Upper lobe of left lung (tissue), 6 donors: ENCODE results near the gene SLC9C1. TPM values are rescaled to one million over a fixed set of nuclear protein-coding genes. Genes with fewer than 3 reads are reported as not detected.

Experiments
- ATAC-seq, 2 donors: fragments of 200-7000 bp; cut with Tn5 transposase; one replicate each; pipeline ENCODE4 v1.9.1; 2022; ENCODE audit warnings: mild to moderate bottlenecking in 2 of 2, moderate library complexity in 2 of 2; ENCODE audit not compliant: low FRiP score in 2 of 2
- DNase-seq, 2 donors: peaks; one replicate each; pipeline ENCODE4 v3.0.0-alpha.2; 2019 to 2020
- H3K27ac ChIP-seq, 4 donors: fragments of 200-600 bp; sonication (generic); one replicate each; pipeline ENCODE4 v1.5.1; 2016 to 2019
- H3K27me3 ChIP-seq, 4 donors: fragments of 200-600 bp; sonication (generic); one replicate each; pipeline ENCODE4 v1.5.1; 2017 to 2019
- H3K36me3 ChIP-seq, 4 donors: fragments of 200-600 bp; sonication (generic); one replicate each; pipeline ENCODE4 v1.5.1; 2016 to 2019
- H3K4me1 ChIP-seq, 4 donors: fragments of 200-600 bp; sonication (generic); one replicate each; pipeline ENCODE4 v1.5.1; 2018 to 2019
- H3K4me3 ChIP-seq, 4 donors: fragments of 200-600 bp; sonication (generic); one replicate each; pipeline ENCODE4 v1.5.1; 2017 to 2019; ENCODE audit warnings: mild to moderate bottlenecking in 2 of 4, moderate library complexity in 1 of 4
- H3K9me3 ChIP-seq, 4 donors: fragments of 200-600 bp; sonication (generic); one replicate each; pipeline ENCODE4 v1.5.1; 2018 to 2019
- EP300 ChIP-seq, 4 donors: sonication (generic); formaldehyde crosslinking; IDR thresholded peaks; one replicate each; pipeline ENCODE4 v1.5.1; 2017; ENCODE audit warnings: antibody characterized with exemption in 4 of 4, control low read depth in 2 of 4
- POLR2A ChIP-seq, 4 donors: fragments of 450-650 bp; IDR thresholded peaks; one replicate each; pipeline ENCODE4 v1.5.1; 2016 to 2017; ENCODE audit warnings: antibody characterized with exemption in 4 of 4, mild to moderate bottlenecking in 2 of 4
- POLR2AphosphoS5 ChIP-seq, 2 donors: sonication (generic); formaldehyde crosslinking; IDR thresholded peaks; one replicate each; pipeline ENCODE4 v1.5.1; 2017; ENCODE audit warnings: antibody characterized with exemption in 2 of 2
- WGBS, 2 donors: methylation state at CpG; one replicate each; pipeline ENCODE4 v1.1.5; 2017 to 2018; 5-methylcytosine and 5-hydroxymethylcytosine counted together
- total RNA-seq, 6 donors: library from RNA; depleted of rRNA in 4 of 6; stranded (reverse); fragments of >200 nt in 4 of 6; gene quantifications; one replicate each; pipeline versions ENCODE4 v1.1.0 to v1.2.1, GENCODE V29; 2016 to 2021
- TF ChIP-seq, protein P1 (sequence below), 6 experiments: fragments of 450-650 bp in 4 of 6; fragments of 200-600 bp in 2 of 6; sonication (generic) in 2 of 6; IDR thresholded peaks; one replicate each; pipeline ENCODE4 v1.5.1; 2016 to 2019; ENCODE audit warnings: antibody characterized with exemption in 6 of 6
- donor health status: DM: no; HTN: no; CAD: no; lungs with moderate emphysema.
- donor health status: DM: no; HTN: yes; CAD: no; lungs with severe emphysema.

Gene SLC9C1
- total RNA-seq, 6 donors from 2014 or later = not detected

DNA sequence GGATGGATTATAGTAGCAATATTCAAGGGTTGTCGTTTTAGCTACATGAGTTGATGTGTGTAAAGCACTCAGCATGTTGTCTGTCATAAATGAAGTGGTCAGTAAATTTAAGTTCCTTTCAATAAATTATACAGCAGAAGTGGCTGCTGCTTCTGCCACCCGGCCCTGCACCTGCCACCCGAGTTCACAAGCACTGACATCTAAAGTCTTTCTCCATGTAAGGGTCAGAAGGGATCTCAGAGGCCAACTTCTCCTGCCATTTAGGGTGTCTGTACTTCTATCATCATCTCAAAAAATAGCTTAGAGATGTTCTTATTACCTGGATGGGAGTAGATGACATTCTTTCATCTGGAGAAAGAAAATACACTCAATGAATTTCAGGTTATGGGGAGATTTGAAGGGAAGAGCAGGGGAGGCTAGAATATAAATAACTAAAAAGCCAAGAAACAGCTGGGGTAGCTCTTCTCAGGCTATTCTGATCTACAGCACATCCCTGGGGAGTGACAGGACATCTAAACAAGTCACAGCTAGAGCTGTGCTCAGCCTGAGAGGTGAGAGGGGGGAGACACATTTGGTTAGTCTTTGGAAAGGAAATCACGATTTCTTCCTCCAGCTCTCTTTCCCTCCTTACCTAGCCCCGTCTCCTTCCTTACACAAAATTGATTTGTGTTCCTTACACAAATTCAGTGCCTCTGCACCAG is 169.0 kb downstream of the SLC9C1 start:
- ATAC-seq = no peak
- TF ChIP-seq, protein P1, sequence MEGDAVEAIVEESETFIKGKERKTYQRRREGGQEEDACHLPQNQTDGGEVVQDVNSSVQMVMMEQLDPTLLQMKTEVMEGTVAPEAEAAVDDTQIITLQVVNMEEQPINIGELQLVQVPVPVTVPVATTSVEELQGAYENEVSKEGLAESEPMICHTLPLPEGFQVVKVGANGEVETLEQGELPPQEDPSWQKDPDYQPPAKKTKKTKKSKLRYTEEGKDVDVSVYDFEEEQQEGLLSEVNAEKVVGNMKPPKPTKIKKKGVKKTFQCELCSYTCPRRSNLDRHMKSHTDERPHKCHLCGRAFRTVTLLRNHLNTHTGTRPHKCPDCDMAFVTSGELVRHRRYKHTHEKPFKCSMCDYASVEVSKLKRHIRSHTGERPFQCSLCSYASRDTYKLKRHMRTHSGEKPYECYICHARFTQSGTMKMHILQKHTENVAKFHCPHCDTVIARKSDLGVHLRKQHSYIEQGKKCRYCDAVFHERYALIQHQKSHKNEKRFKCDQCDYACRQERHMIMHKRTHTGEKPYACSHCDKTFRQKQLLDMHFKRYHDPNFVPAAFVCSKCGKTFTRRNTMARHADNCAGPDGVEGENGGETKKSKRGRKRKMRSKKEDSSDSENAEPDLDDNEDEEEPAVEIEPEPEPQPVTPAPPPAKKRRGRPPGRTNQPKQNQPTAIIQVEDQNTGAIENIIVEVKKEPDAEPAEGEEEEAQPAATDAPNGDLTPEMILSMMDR (IDR thresholded peaks at IDR 0.05) = no peak
- TF ChIP-seq POLR2AphosphoS5 (IDR thresholded peaks at IDR 0.05) = no peak
- TF ChIP-seq POLR2A (IDR thresholded peaks at IDR 0.05) = no peak
- no peak for TF ChIP-seq EP300 (IDR thresholded peaks at IDR 0.05)
- 76 to 84% methylated on average over 5 of the region's 5 CpGs for WGBS, 2 donors
- Histone ChIP-seq H3K27ac (no peak overlapping the region), H3K4me1 (peaks cover under 1 to 13% (median 5%) of the 10 kb centered on the region in 4 donors), H3K4me3 (no peak overlapping the region), H3K27me3 (no peaks in the 10 kb centered on the region), H3K9me3 (no peaks in the 10 kb centered on the region), H3K36me3 (no peaks in the 10 kb centered on the region)
- peak in 1 of 2 donors; percentile 8 for DNase-seq

DNA sequence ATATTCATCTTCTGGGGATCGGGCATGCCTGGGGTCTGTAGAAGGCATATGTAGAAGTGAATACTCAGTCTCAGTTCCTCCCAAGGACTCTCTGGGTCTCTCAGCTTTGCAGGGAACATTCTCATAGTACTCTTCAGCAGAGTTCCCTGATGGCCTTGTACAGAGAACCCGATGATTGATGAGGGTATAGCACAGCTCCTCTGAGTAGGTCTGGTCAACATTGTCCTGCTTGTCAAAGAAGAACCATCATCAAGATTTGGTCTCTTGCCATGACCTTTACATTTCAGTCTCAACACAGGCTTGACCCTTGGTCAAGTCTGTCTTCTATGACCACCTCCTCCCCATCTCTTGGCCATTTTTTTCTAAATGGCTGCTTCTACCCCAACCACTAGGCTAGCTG is 170.5 kb downstream of the SLC9C1 start:
- ATAC-seq = no peak
- peaks cover 4 to 13% (median 9%) of the 10 kb centered on the region in 4 donors for H3K4me1 ChIP-seq
- H3K27ac ChIP-seq = no peak overlapping the region
- H3K36me3 ChIP-seq = no peaks in the 10 kb centered on the region
- DNase-seq = no peak
- TF ChIP-seq POLR2AphosphoS5 (IDR thresholded peaks at IDR 0.05) = no peak
- no peaks in the 10 kb centered on the region for H3K9me3 ChIP-seq
- 90 to 97% methylated on average over 2 of the region's 2 CpGs for WGBS, 2 donors
- no peaks in the 10 kb centered on the region for H3K27me3 ChIP-seq
- H3K4me3 ChIP-seq = no peak overlapping the region

DNA sequence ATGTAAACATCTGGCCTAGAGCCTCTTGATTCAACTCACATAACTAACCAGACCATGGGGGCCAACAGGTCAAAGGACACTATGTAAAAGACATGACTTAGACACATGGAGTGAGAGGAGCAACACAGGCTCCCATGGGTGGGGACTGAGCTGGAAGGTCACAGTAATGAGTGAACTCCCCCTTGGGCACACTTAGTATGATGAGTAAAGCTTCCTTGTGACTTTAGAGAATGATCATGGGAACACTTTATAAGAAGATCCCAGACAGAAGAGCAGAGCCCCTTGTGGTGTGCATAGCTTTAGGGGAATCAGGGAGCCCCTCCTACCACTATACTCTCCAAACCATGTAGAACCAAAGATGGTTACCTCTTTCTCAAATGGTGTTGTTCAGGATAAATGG is 171.1 kb downstream of the SLC9C1 start:
- no peak overlapping the region for H3K27ac ChIP-seq
- DNase-seq (no peak), ATAC-seq (no peak)
- no peak overlapping the region for H3K4me3 ChIP-seq
- H3K9me3 ChIP-seq = no peaks in the 10 kb centered on the region
- no peaks in the 10 kb centered on the region for H3K36me3 ChIP-seq
- TF ChIP-seq, protein P1 (IDR thresholded peaks at IDR 0.05) = no peak
- TF ChIP-seq POLR2AphosphoS5 (IDR thresholded peaks at IDR 0.05) (no peak), EP300 (IDR thresholded peaks at IDR 0.05) (no peak), POLR2A (IDR thresholded peaks at IDR 0.05) (no peak)
- H3K27me3 ChIP-seq = no peaks in the 10 kb centered on the region
- peaks cover 4 to 13% (median 9%) of the 10 kb centered on the region in 4 donors for H3K4me1 ChIP-seq

DNA sequence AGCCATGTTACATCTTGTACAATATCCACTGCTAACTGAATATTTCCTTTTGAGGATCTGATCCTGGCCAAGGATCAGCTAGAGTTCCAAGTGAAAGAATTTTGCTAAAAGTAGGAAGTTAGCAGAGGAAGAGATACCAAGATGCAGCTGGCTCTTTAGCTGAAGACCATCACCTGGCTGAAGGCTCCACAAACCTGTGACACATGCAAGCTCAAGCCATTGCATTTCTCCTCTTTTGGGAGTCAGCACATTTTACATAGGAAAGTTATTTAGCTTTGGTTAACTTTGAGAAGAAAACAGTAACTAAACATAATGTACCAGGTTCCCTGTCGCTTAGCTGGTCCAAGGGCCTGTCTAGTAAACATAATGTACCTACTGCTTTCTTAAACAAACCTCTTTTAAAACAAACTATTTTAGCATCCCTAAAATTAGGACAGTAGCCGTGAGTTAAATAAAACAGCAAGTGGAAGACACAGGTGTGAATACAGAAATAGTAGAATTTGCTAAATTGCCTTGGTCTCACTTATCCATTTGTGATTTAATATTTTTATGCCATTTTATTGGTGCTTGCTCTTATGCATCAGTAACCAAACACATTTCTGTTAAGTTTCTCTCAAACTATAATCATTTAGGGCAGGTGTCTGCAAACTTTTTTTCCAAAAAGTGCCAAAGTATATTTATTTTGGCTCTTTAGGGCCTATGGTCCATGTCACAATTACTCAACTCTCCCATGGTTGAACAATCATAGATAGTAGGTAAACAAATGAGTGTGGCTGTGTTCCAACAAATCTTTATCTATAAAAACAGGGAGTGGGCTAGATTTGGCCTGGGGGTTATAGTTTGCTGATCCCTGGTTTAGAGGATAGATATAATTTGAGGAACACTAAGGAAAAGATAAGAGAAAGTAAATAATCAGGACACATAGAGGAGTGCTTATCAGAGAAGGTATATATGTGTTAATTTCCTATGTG is 172.2 kb downstream of the SLC9C1 start:
- ATAC-seq (no peak), DNase-seq (no peak)
- Histone ChIP-seq H3K4me1 (peaks cover 5 to 12% (median 6%) of the 10 kb centered on the region in 4 donors), H3K27me3 (no peaks in the 10 kb centered on the region), H3K4me3 (no peak overlapping the region), H3K9me3 (no peaks in the 10 kb centered on the region), H3K27ac (no peak overlapping the region), H3K36me3 (no peaks in the 10 kb centered on the region)
- TF ChIP-seq POLR2AphosphoS5 (IDR thresholded peaks at IDR 0.05) (no peak), EP300 (IDR thresholded peaks at IDR 0.05) (no peak), POLR2A (IDR thresholded peaks at IDR 0.05) (no peak)
- TF ChIP-seq, protein P1 (IDR thresholded peaks at IDR 0.05) = no peak
- WGBS, 2 donors = 91 to 94% methylated on average over 2 of the region's 2 CpGs
